Neural progenitor cell (in vitro differentiated cells): ENCODE measurements around the gene HDLBP.

Experiments used
- CTCF ChIP-seq: fragments of 200-600 bp; sonication (generic); IDR thresholded peaks from 2 replicates; pipeline ENCODE4 v1.5.1; 2017; ENCODE audit warnings: antibody characterized with exemption, mild to moderate bottlenecking
- EZH2 ChIP-seq: fragments of 200-600 bp; sonication (generic); IDR thresholded peaks from 2 replicates; pipeline ENCODE4 v1.6.1; 2017; ENCODE audit warnings: antibody characterized with exemption, mild to moderate bottlenecking, moderate library complexity

- TF ChIP-seq EZH2 (no peak), CTCF (no peak)
Measured at GRCh38 chr2:241320394-241320793, 4.9 kb upstream of the HDLBP start.
